Measurements from ENCODE around the gene ASB15. TPM values are rescaled to one million over a fixed set of nuclear protein-coding genes. Genes with fewer than 3 reads are reported as not detected.

ASB15 gene
- total and polyA plus RNA-seq, 2 experiments from 2014 or later = not detected

DNA sequence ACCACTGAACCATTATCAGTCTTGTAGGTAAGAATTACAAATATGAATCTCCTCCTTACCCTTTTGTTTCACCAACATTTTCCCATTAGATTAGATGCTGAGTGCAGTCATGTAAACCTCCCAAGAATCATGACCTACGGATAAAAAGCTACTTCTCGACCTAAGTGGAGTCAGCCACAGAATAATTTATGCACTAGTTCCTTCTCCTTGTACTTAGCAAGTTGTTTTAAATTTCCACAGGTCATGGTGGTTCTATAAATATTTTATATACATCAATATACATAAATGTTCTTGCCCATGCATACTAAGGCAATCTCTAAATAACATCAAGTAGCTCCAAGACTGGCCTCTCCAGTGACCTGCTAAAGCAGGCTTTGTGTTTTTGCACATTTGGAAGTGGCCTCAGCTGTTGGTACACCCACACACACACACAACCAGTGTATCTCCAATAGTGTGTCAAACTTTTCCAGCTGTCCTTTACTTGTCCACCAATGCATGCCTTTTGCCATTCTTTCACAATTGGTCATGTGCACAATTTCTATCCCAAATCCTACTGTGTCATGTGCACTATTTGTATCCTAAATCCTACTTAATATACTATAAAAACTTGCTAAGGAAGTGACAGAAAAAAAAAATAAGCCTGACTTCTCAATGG, 75.6 kb downstream of the ASB15 start:
- H3K4me2 ChIP-seq (ENCODE audit: unreplicated experiment) = no peak overlapping the region
- no peak overlapping the region for H2AFZ ChIP-seq
- no peak overlapping the region for H3K27ac ChIP-seq
- no peaks in the 10 kb centered on the region for H3K27me3 ChIP-seq (replicated peaks; ENCODE audit: insufficient read depth)
- no peak overlapping the region for H3K4me3 ChIP-seq
- 99 to 100% methylated on average over 2 of the region's 2 CpGs for WGBS, 2 experiments (ENCODE audit: low coverage in 1 of 2, low lambda C conversion rate in 2 of 2, missing lambda C conversion rate in 2 of 2)
- TF ChIP-seq EZH2phosphoT487 (IDR thresholded peaks at IDR 0.05; ENCODE audit: insufficient read depth, low read depth) (no peak), EZH2 (IDR thresholded peaks at IDR 0.05; ENCODE audit: insufficient read depth, poor library complexity, severe bottlenecking) (no peak)
- H3K36me3 ChIP-seq (ENCODE audit: low read depth) = peaks cover 10% of the 10 kb centered on the region; the same call in 1 of the 2 replicates
- no peak for DNase-seq
- no peak overlapping the region for H3K9ac ChIP-seq
- no peaks in the 10 kb centered on the region for H3K9me2 ChIP-seq (ENCODE audit: insufficient read depth)
- no peaks in the 10 kb centered on the region for H3K9me3 ChIP-seq (ENCODE audit: low read depth)
- in situ Hi-C loops (cut with MboI) = no loop called here
- H4K20me1 ChIP-seq (ENCODE audit: insufficient read depth) = no peaks in the 10 kb centered on the region
- H3K4me1 ChIP-seq (ENCODE audit: insufficient read depth) = peaks cover 28% of the 10 kb centered on the region
- peaks cover 32% of the 10 kb centered on the region for H3F3A ChIP-seq (ENCODE audit: insufficient read depth)
- H3K79me2 ChIP-seq (ENCODE audit: insufficient read depth) = no peaks in the 10 kb centered on the region

DNA sequence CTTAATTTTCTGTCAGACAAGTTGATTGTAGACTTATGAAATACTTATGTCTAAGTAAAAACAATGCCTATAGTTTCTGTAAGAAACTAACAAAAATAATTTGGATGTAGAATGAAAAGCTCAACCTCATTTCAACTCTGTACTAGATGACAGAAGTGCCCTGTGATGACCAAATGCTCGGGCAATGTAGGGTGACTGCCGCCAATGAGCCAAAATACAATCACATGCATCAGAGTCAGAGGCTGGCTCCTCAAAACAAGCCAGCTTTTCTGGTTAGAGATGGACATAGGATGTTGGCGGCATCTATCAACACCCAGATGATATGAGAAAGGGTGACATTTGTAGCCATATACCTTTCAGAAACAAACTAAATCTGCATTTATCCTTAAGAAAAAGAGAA, 78.0 kb downstream of the ASB15 start:
- Histone ChIP-seq H4K20me1 (ENCODE audit: insufficient read depth) (no peaks in the 10 kb centered on the region), H3K36me3 (ENCODE audit: low read depth) (peaks cover 13% of the 10 kb centered on the region; the same call in 1 of the 2 replicates), H3K9ac (no peak overlapping the region), H3K9me2 (ENCODE audit: insufficient read depth) (no peaks in the 10 kb centered on the region), H3K27me3 (replicated peaks; ENCODE audit: insufficient read depth) (no peaks in the 10 kb centered on the region), H3K4me3 (no peak overlapping the region), H3K27ac (no peak overlapping the region), H3K9me3 (ENCODE audit: low read depth) (no peaks in the 10 kb centered on the region), H2AFZ (no peak overlapping the region), H3K4me1 (ENCODE audit: insufficient read depth) (peaks cover 22% of the 10 kb centered on the region), H3K79me2 (ENCODE audit: insufficient read depth) (no peaks in the 10 kb centered on the region), H3F3A (ENCODE audit: insufficient read depth) (peaks cover 38% of the 10 kb centered on the region), H3K4me2 (ENCODE audit: unreplicated experiment) (no peak overlapping the region)
- TF ChIP-seq EZH2phosphoT487 (IDR thresholded peaks at IDR 0.05; ENCODE audit: insufficient read depth, low read depth) (no peak), EZH2 (IDR thresholded peaks at IDR 0.05; ENCODE audit: insufficient read depth, poor library complexity, severe bottlenecking) (no peak)
- in situ Hi-C loops (cut with MboI) = no loop called here
- 93 to 98% methylated on average over 3 of the region's 3 CpGs for WGBS, 2 experiments (ENCODE audit: low coverage in 1 of 2, low lambda C conversion rate in 2 of 2, missing lambda C conversion rate in 2 of 2)
- no peak for DNase-seq

DNA sequence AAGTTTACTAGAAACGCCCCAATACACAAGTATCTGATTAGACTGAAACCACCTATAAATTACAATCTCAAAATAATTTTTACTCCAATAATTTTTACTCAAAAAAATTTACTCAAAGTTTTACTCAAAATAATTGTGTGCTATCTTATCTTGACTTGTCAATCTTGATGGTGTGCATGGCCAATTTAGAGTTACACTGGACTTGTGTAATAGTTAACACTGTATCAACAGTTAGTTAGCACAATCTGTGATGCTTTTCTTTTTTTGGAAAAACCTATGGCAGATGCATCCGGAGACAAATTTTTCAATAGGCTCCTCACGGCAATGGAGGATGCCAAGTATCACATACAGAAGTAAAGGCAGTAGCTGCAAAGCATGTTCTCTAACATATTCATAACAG, 79.0 kb downstream of the ASB15 start:
- peaks cover 13% of the 10 kb centered on the region; the same call in 1 of the 2 replicates for H3K36me3 ChIP-seq (ENCODE audit: low read depth)
- no peak overlapping the region for H2AFZ ChIP-seq
- no peak for TF ChIP-seq EZH2phosphoT487 (IDR thresholded peaks at IDR 0.05; ENCODE audit: insufficient read depth, low read depth)
- no peak for TF ChIP-seq EZH2 (IDR thresholded peaks at IDR 0.05; ENCODE audit: insufficient read depth, poor library complexity, severe bottlenecking)
- peaks cover 12% of the 10 kb centered on the region for H3K4me1 ChIP-seq (ENCODE audit: insufficient read depth)
- no peaks in the 10 kb centered on the region for H3K79me2 ChIP-seq (ENCODE audit: insufficient read depth)
- no peaks in the 10 kb centered on the region for H4K20me1 ChIP-seq (ENCODE audit: insufficient read depth)
- no peak for DNase-seq
- WGBS, 2 experiments (ENCODE audit: low coverage in 1 of 2, low lambda C conversion rate in 2 of 2, missing lambda C conversion rate in 2 of 2) = 84 to 95% methylated on average over 3 of the region's 3 CpGs
- no peaks in the 10 kb centered on the region for H3K9me2 ChIP-seq (ENCODE audit: insufficient read depth)
- H3K9me3 ChIP-seq (ENCODE audit: low read depth) = no peaks in the 10 kb centered on the region
- no peak overlapping the region for H3K27ac ChIP-seq
- in situ Hi-C loops (cut with MboI) = no loop called here
- no peak overlapping the region for H3K4me3 ChIP-seq
- H3K27me3 ChIP-seq (replicated peaks; ENCODE audit: insufficient read depth) = no peaks in the 10 kb centered on the region
- H3K4me2 ChIP-seq (ENCODE audit: unreplicated experiment) = no peak overlapping the region
- H3F3A ChIP-seq (ENCODE audit: insufficient read depth) = peaks cover 29% of the 10 kb centered on the region
- no peak overlapping the region for H3K9ac ChIP-seq

DNA sequence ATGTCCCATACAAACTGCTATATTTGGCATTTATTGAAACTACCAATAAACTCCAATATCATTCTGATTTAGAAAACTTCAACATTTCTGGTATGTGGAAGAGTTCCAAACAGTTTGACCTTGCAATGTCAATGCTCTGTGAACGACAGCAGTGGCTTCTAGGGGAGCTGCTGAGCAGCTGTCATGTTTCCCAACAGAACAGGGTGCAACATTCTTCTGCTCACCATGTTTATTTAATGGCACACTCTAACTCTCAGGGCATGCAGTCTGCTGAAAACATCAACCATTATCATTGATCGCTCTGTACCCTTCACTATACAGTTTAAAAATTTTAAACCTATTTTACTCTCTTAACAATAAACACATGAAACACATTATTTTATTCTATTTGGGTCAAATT, 79.9 kb downstream of the ASB15 start:
- H3K9me3 ChIP-seq (ENCODE audit: low read depth) = no peaks in the 10 kb centered on the region
- no peaks in the 10 kb centered on the region for H3K79me2 ChIP-seq (ENCODE audit: insufficient read depth)
- no peak overlapping the region for H3K4me2 ChIP-seq (ENCODE audit: unreplicated experiment)
- DNase-seq = no peak
- H3F3A ChIP-seq (ENCODE audit: insufficient read depth) = peaks cover 23% of the 10 kb centered on the region; the same call in 1 of the 2 replicates
- no peaks in the 10 kb centered on the region for H4K20me1 ChIP-seq (ENCODE audit: insufficient read depth)
- no peak overlapping the region for H3K27ac ChIP-seq
- whole genome bisulfite sequencing, 2 experiments (ENCODE audit: low coverage in 1 of 2, low lambda C conversion rate in 2 of 2, missing lambda C conversion rate in 2 of 2) = 56 to 60% methylated on average over 2 of the region's 2 CpGs
- H3K36me3 ChIP-seq (ENCODE audit: low read depth) = peaks cover 13% of the 10 kb centered on the region; the same call in 1 of the 2 replicates
- H3K4me1 ChIP-seq (ENCODE audit: insufficient read depth) = peaks cover 5% of the 10 kb centered on the region
- in situ Hi-C loops (cut with MboI) = no loop called here
- no peak overlapping the region for H3K4me3 ChIP-seq
- no peak overlapping the region for H3K9ac ChIP-seq
- no peaks in the 10 kb centered on the region for H3K27me3 ChIP-seq (replicated peaks; ENCODE audit: insufficient read depth)
- no peak overlapping the region for H2AFZ ChIP-seq
- TF ChIP-seq EZH2 (IDR thresholded peaks at IDR 0.05; ENCODE audit: insufficient read depth, poor library complexity, severe bottlenecking) (no peak), EZH2phosphoT487 (IDR thresholded peaks at IDR 0.05; ENCODE audit: insufficient read depth, low read depth) (no peak)
- H3K9me2 ChIP-seq (ENCODE audit: insufficient read depth) = no peaks in the 10 kb centered on the region
